HG02678 (cell line): ENCODE data around the gene NUFIP2.
"Not testable (repeated sequence)": the region's sequence is repeated elsewhere in the genome, so short reads cannot be mapped to it uniquely, and the experiment has no call there.

Experiments used
- ATAC-seq: cut with Tn5 transposase; IDR thresholded peaks from one replicate; pipeline ENCODE4 v1.9.1; 2021; ENCODE audit warnings: mild to moderate bottlenecking, moderate library complexity; ENCODE audit not compliant: unreplicated experiment

NUFIP2 gene

DNA sequence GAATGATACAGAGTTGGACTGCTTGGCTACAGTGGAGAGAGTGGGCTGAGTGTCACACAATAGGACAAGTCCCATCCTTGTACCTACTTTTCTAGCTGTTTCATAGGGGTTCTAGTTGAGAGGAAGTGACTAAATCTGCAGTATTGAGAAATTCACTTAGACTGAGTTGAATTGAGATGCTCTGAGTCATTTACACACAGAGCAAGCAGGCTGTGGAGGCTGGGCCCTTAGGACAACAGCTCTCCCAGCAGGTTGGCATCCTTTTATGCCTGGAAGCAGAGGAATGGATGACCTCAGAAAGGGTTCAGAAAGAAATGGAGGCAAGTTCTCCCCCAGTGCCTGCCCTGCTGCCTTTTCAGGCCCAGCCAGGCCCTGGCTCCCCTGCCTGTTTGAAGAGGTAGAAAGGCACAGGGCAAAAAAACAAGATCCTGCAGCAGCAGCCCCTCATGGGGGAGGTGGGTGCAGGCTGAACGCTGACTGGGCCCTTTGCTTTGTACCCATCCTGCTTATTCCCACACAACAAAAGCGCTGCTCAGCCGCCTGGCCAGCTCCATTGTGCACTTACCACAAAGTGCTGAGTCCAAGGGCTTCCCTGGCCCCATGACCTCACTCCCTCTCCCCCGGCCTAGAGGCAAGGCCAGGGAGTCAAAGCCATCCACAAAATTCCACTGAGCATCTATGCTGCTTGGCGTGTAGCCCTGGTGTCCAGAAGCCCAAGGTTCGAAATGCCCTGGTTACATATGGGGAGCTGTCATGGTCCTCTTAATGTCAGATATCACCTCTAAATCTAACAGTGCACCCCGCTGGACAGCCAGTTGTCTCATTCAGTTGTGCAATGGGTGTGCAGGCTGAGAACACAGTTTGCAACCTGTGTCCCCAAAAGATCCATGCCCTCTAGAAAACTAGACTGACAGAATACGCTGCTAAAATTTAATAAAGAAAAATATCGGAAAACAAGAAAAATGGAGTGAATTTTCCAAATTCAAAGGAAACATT, 52.7 kb downstream of the NUFIP2 start:
- no peak for ATAC-seq

DNA sequence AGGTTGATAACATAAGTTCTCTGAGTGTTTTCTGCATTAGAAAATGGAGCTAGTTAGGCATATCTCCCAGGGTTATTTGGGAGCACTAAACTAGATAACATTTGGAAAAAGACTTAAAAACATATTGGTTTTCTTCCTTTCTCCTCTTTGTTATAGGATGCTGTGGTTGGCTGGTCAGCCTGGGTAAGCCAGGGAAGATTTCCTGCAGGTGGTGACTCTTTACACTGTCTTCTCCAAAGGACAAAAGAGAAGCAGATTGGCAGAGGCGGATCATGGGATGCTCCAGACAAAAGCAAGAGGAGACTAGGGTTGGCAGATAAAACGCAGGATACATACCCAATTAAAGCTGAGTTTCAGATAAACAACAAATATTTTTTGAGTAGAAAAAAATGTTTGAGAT, 53.5 kb downstream of the NUFIP2 start:
- no peak for ATAC-seq

DNA sequence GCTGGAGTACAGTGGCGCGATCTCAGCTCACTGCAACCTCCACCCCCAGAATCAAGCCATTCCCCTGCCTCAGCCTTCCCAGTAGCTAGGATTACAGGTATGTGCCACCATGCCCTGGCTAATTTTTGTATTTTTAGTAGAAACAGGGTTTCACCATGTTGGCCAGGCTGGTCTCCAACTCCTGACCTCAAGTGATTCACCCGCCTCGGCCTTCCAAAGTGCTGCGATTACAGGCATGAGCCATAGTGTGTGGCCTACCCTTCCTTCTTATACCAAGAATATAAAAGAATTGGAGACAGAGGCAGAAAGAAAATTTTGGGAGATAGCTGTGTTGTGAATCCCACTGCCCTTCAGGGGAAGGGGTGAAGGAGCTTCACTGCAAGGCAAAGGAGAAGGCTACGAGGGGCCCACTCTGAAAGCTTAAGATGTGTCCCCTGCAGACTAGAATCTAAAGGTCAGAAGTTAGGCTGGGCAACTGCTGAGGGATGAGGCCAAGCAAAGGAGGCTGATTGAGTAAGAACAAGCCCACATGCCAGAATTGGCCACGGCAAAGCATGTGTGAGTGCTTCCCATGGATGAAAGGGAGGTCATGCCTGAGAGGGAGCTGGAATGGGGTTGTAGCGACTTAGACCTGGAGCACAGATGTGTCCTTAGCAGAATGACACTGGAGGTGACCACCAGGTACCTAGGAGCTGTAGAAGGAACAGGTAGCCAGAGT, 55.7 kb downstream of the NUFIP2 start:
- ATAC-seq: no peak

DNA sequence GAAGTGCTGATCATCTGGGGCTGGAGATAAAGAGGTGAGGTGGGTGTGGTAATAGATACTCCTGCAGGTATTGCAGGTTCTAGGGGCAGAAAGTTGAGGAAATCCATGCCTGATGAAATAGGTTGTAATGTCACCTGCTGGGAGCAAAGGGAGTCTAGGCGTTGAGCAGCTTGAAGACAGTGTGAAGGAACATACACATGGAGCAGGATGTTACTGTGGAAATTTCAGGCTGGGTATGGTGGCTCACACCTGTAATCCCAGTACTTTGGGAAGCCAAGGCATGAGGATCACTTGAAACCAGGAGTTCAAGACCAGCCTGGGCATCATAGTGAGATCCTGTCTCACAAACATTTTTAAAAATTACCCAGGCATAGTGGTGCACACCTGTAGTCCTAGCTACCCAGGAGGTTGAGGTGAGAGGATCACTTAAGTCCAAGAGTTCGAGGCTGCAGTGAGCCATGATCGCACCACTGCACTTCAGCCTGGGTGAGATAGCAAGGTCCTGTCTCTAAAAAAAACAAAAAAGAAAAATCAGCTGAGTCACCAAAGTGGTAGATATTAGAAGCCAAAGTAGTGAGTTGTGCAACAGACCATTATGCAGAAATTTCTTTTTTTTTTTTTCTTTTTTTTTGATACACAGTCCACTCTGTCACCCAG, 56.3 kb downstream of the NUFIP2 start:
- ATAC-seq: no peak

DNA sequence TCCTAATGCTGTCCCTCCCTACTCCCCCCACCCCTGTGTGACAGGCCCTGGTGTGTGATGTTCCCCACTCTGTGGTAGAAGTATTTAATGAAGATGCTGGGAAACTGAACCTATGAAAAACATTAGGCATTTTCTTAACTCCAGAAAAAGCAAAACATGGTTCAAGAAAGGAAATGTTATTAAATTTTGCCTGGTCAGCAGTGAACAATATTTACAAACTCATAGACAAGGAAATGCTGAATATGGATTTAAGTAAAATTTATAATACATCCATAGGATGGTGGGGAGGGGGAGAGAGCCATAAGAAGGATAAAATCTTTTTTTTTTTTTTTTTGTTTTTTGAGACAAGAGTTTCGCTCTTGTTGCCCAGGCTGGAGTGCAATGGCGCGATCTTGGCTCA, 58.0 kb downstream of the NUFIP2 start:
- no peak for ATAC-seq

DNA sequence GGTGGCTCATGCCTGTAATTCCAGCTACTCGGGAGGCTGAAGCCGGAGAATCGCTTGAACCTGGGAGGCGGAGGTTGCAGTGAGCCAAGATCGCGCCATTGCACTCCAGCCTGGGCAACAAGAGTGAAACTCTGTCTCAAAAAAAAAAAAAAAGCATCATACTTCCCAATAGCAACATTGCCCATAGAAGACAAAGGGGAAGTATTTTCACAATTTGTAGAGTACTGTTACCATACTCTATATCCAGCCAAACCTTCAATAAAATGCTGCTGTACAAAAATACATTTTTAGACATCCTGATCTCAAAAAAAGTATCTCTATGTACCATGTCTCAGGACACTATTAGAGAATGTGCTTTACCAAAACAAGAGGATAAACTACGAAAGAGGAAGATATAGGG, 59.0 kb downstream of the NUFIP2 start:
- not testable (repeated sequence) for ATAC-seq

DNA sequence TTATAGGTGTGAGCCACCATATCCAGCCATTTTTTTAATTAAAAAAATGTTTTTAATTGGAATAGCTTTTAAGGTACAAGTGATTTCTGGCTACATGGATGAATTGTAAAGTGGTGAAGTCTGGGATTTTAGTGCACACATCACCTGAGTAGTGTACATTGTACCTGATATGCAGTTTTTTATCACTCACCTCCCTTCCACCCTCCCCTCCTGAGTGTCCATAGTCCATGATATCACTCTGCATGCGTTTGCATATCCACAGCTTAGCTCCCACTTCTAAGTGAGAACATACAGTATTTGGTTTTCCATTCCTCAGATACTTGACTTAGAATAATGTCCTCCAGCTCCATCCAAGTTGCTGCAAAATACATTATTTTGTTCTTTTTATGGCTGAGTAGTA, 60.6 kb downstream of the NUFIP2 start:
- ATAC-seq: no peak

DNA sequence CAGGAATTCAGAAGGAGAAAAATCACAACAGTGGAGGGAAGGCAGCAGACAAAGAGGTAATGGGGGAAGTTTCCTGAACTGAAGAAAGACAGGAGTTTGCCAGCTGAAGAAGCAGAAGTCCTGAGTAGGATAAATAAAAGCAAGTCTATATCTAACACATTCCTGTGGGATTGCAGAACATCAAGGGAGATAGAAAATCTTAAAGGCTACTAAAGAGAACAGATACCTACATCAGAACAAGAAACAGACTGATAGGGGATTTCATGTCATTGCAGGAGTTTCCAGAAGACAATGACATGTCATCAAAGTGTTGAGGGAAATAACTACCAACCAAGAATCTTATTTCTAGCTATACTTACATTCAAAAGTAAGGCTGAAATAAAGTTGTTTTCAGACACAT, 68.6 kb downstream of the NUFIP2 start:
- no peak for ATAC-seq

DNA sequence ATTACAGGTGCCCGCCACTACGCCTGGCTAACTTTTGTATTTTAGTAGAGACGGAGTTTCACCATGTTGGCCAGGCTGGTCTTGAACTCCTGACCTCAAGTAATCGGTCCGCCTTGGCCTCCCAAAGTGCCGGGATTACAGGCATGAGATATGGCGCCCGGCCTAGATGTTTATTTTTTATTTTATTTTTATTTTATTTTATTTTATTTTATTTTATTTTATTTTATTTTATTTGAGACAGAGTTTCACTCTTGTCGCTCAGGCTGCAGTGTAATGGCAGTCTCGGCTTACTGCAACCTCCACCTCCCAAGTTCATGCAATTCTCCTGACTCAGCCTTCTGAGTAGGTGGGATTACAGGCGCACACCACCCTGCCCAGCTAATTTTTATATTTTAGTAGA, 72.6 kb downstream of the NUFIP2 start:
- not testable (repeated sequence) for ATAC-seq

DNA sequence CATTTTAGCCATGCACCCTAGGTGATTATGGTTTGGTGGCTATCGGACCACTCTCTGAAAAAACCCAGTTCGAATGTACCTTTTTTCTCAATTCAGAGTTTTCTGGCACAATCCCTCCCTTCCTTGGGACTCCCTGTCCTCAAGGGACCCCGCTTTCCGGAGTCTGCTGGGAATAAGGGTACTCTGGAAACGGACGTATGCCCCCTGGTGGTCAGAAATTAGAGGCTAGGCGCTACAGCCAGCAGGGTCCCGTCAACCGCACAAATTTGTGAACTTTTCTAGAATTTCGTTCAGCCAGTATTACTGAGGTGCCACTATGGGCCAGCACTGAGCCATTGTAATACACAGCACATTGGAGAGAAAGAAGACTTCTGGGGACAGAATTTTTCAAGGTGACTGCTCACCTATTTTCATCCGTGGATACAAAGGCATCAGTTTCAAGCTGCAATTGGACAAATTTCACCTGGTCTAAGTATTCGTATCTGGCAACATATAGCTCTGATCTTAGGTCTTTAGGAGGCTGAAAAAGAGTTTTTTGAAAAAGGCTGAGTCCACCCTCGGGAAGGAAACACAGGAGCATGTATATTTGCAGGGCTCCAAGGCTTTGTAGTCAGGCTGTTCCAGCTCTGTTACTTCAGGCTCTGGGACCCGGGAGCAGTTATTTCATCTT, 74.4 kb downstream of the NUFIP2 start:
- peak; percentile 37 for ATAC-seq

DNA sequence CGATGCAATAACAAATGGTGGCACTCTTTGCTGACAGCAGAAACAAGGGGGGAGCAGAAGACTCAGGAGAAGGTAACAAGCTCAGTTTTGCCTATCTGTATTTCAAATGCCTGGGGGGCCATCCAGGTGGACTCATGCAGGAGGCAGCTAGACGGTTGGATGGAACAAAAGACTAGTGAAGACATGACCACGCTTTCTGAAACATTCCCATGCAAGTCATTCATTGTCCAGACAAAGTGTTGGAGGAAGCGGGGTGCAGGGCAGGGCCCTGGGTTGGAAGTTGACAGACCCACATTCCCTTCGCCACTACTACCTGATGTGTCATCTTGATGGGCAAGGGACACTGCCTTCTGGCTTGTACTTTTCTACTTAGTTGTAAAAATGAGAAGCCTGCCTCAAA, 77.1 kb downstream of the NUFIP2 start:
- ATAC-seq: no peak

DNA sequence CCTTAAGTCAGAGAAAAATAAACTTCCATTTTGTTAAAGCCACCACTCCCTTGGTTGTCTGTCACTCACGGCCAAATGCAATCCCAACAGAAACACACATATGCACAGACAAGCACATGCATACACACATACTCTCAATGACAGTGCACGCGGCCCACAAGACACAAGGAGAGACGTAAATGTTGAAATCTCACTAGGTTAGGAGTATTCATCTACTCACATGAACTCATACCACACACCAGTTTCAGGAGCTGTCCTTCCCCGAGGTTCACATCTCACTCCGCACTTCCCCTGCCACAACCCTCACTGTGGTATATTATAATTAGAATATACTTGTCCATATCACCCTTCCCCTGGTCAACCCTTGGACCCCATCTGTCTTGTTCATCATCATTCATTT, 77.8 kb downstream of the NUFIP2 start:
- ATAC-seq: no peak

DNA sequence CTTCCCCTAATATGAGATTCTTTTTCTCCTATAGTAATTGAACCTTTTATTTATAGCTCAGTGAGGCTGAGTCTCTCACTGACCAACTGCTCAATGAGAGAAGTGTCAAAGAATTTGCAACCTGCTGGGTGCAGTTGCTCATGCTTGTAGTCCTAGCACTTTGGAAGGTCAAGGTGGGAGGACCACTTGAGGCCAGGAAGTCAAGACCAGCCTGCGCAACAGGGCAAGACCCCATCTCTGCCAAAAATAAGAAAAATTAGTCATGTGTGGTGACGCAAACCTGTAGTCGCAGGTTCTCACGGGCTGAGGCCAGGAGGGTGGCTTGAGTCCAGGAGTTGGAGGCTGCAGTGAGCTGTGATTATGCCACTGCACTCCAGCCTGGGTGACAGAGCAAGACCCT, 78.2 kb downstream of the NUFIP2 start:
- ATAC-seq: no peak

DNA sequence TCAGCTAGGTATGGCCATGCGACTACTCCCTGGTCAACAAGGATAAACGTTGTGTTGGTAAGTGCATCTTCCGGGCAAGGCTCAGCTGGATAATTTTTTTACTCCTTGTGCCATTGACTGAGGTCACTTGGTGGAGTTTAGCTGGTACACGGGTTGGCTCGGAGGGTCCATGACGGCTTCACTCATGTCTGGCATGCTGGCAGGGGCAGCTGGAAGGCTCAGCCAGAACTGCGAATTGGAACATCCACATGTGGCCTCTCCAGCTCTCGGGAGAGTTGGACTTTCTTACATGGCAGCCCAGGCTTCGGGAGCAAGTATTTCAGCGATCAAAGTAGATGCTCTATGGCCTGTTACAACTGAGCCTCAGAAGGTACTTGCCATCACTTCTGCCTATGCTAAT, 78.8 kb downstream of the NUFIP2 start:
- ATAC-seq: no peak

DNA sequence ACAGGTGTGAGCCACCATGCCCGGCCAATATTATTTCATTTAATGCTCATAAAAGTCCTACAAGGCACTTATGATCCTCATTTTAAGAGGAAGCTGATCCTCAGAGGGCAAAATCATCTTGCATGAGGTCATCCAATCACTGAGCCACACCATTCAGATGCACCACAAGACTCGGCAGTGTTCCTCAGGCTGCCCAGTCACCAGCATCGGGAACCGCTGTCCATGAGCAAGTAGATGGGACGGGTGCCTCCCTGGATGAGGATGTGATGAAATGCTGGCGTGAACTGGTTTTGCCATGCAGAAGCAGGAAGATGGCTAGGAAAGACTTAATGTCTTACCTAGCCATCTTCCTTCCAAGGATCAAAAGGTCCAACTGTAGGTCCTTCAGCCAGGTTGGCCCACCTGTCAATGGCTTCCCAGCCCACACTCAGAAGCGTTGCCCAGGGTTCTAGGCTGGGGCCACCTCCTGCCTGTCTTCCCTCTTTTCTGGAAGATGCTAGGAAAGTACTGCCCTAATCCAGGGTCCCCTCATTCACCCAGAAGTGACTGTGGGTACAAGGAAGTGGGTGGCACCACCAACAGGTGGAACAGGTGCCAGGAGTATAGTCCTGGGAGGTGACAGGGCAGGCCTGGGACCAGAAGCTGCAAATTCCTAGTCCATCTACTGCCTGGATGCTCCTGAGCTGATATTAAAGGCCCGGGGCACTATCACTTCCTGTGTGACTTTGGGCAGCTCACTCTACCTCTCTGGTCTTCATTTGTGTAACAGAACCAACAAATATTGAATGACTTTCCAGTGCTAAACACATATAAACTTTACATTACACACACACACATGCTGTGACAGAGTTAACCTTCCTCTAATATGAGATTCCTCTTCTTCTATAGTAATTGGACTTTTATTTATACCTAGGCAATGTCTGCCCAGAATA, 79.5 kb downstream of the NUFIP2 start:
- no peak for ATAC-seq

DNA sequence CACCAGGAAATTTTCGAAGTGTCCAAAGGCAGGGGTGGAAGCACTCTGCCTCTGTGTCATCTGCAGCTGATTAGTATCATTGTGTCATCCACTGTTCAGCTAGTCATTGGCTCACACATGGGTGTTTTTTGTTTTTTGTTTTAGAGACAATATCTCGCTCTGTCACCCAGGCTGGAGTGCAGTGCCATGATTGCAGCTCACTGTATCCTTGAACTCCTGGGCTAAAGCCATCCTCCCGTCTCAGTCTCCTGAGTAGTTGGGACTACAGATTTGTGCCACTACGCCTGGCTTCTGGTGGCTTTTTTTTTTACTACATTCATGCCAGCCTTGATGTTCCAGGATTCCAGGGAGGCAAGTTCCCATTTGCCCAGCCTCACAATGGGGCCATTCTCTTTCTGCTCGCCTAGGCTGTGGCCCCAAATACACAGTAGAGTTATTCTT, 81.2 kb downstream of the NUFIP2 start:
- ATAC-seq: no peak

DNA sequence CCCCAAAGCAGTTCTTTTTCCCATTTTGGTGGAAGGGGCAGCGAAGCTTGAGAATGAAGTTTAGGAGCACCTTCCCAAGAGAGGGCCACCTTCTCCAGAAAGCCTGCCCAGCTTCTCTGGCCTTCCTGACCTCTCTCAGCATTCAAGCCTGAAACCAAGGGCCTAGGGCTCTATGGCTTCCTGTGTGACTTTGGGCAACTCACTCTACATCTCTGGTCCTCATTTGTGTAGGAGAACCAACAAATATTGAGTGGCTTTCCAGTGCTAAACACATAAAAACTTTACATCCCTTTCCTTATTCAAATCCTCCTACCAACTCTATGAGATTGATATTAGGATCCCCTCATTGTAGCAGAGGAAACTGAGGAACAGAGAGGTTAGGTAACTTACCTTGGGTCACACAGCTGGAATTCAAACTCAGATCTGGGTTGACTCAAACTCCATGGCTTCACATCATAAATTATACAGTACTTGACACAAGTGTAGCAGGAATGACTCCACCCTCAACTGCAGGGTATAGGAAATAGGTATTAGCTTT, 81.8 kb downstream of the NUFIP2 start:
- ATAC-seq: no peak

DNA sequence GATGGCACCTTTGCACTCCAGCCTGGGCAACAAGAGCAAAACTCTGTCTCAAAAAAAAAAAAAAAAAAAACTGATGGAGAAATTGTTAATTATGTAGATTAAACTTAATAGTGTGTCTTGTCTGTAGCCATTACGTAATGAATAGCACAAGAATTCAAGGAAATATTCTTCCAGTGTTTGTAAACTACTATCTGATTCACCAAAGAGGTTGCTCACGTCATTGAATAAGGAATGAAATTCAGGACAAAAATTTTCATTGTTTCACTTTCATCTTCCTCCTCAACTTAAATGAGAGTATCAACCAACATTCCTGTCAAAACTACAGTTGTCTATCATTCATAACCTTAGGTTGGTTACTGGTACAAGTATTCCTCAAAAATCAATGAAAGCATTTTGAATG, 83.1 kb downstream of the NUFIP2 start:
- ATAC-seq: no peak

DNA sequence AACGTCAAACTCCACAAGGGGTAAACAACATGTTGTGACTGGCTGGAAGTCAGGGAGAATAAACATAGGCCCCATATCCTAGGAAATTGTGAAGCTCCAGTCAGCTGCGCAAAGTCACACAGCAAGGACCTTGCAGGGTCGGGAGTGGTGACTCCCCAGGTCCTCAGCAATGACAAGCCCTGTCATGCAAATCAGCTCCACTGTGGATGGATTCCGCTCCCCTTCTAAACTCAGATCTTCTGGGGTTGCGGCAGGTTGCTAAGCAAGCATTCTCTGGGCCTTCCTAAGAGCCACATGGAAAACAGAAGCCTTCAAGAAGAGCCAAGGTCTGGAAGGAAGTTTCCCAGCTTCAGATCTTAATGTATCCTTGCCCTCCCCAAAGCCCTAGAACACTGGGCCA, 84.9 kb downstream of the NUFIP2 start:
- ATAC-seq: no peak

DNA sequence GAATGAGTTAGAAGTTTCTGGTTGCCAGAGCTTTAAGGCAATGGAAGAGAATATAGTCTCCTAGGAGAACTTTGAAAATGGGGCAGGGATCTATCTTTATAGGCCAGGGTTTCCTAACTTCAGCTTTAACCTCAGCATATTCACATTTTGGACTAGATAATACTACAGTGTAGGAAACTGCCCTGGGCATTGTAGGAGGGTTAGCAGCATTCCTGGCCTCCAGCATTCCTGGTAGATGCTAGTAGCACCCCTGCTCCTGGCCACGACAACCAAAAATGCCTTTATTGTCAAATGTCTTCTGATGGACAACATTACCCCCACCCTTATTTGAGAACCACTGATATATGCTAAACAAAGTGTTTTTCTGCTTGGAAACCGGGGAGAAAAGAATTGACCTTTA, 86.0 kb downstream of the NUFIP2 start:
- no peak for ATAC-seq
